GM23248 (cell line): ENCODE data around the gene RADIL. TPM values are rescaled to one million over a fixed set of nuclear protein-coding genes. Genes with fewer than 3 reads are reported as not detected.

Experiments
- DNase-seq: peaks from one replicate; pipeline ENCODE4 v3.0.0-alpha.2; 2015
- H2AFZ ChIP-seq: fragments of 200-600 bp; sonication (generic); 2 replicates; pipeline ENCODE4 v1.6.1; 2016; ENCODE audit warnings: antibody characterized with exemption
- H3F3A ChIP-seq: fragments of 200-600 bp; sonication (generic); 2 replicates; pipeline ENCODE4 v1.6.1; 2016; ENCODE audit warnings: mild to moderate bottlenecking, antibody characterized with exemption, mixed run types; ENCODE audit not compliant: insufficient read depth
- H3K27ac ChIP-seq: fragments of 200-600 bp; sonication (generic); 2 replicates; pipeline ENCODE4 v1.5.1; 2016; ENCODE audit warnings: mild to moderate bottlenecking
- H3K27me3 ChIP-seq: fragments of 200-600 bp; sonication (generic); replicated peaks from 2 replicates; pipeline ENCODE4 v1.6.1; 2016; ENCODE audit warnings: mild to moderate bottlenecking; ENCODE audit not compliant: insufficient read depth
- H3K36me3 ChIP-seq: fragments of 200-600 bp; sonication (generic); 2 replicates; pipeline ENCODE4 v1.6.1; 2016; ENCODE audit warnings: low read depth, mild to moderate bottlenecking
- H3K4me1 ChIP-seq: fragments of 200-600 bp; sonication (generic); 2 replicates; pipeline ENCODE4 v1.6.1; 2016; ENCODE audit warnings: mild to moderate bottlenecking; ENCODE audit not compliant: insufficient read depth
- H3K4me2 ChIP-seq: fragments of 200-600 bp; sonication (generic); one replicate; pipeline ENCODE4 v1.6.1; 2016; ENCODE audit warnings: mild to moderate bottlenecking; ENCODE audit not compliant: unreplicated experiment
- H3K4me3 ChIP-seq: fragments of 200-600 bp; sonication (generic); 2 replicates; pipeline ENCODE4 v1.5.1; 2016; ENCODE audit warnings: mild to moderate bottlenecking
- H3K79me2 ChIP-seq: fragments of 200-600 bp; sonication (generic); 2 replicates; pipeline ENCODE4 v1.6.1; 2016; ENCODE audit warnings: mild to moderate bottlenecking; ENCODE audit not compliant: insufficient read depth
- H3K9ac ChIP-seq: fragments of 200-600 bp; sonication (generic); 2 replicates; pipeline ENCODE4 v1.6.1; 2016; ENCODE audit warnings: mild to moderate bottlenecking
- H3K9me2 ChIP-seq: fragments of 200-600 bp; sonication (generic); 2 replicates; pipeline ENCODE4 v1.6.1; 2016; ENCODE audit warnings: mixed run types, mild to moderate bottlenecking, moderate library complexity; ENCODE audit not compliant: insufficient read depth
- H3K9me3 ChIP-seq: fragments of 200-600 bp; sonication (generic); one replicate; pipeline ENCODE4 v1.6.1; 2017; ENCODE audit warnings: low read depth
- H4K20me1 ChIP-seq: fragments of 200-600 bp; sonication (generic); 2 replicates; pipeline ENCODE4 v1.6.0; 2016; ENCODE audit not compliant: insufficient read depth
- EZH2 ChIP-seq: fragments of 200-600 bp; sonication (generic); IDR thresholded peaks from 2 replicates; pipeline ENCODE4 v1.6.1; 2018; ENCODE audit warnings: antibody characterized with exemption, mild to moderate bottlenecking; ENCODE audit not compliant: insufficient read depth, poor library complexity, severe bottlenecking
- EZH2phosphoT487 ChIP-seq: fragments of 200-600 bp; sonication (generic); IDR thresholded peaks from 2 replicates; pipeline ENCODE4 v1.6.1; 2018; ENCODE audit warnings: antibody characterized with exemption, moderate library complexity, mild to moderate bottlenecking, low read depth; ENCODE audit not compliant: insufficient read depth
- WGBS, 2 experiments: methylation state at CpG; one replicate each; pipeline ENCODE4 v1.1.6; 2015 to 2017; ENCODE audit warnings: low lambda C conversion rate in 2 of 2, low coverage in 1 of 2; ENCODE audit errors: missing lambda C conversion rate in 2 of 2; 5-methylcytosine and 5-hydroxymethylcytosine counted together
- in situ Hi-C: fragments of 300-500 bp; cut with MboI; formaldehyde crosslinking; loops from 2 replicates; pipeline ENCODE4 v1.15.0; 2020
- polyA plus RNA-seq: library from polyadenylated mRNA; unstranded; fragments of >200 nt; fragmentation: Nextera tagmentation; extraction: Ambion mirVana; gene quantifications from 2 replicates; pipeline ENCODE4 v1.2.1, GENCODE V29; 2016
- total RNA-seq: library from RNA; depleted of rRNA; stranded (reverse); fragments of >200 nt; shearing (Covaris generic); gene quantifications from 2 replicates; pipeline ENCODE4 v1.2.3, GENCODE V29; 2014

The RADIL gene
- total and polyA plus RNA-seq, 2 experiments from 2014 or later, result 0.55 to 4.3 TPM

- Histone ChIP-seq H4K20me1 (no peaks in the 10 kb centered on the region), H3K9me2 (no peaks in the 10 kb centered on the region), H3K36me3 (no peaks in the 10 kb centered on the region), H3K27me3 (no peaks in the 10 kb centered on the region), H3K27ac (no peak overlapping the region), H3F3A (no peaks in the 10 kb centered on the region), H3K4me1 (no peaks in the 10 kb centered on the region), H3K4me2 (no peak overlapping the region), H2AFZ (no peak overlapping the region), H3K9me3 (no peaks in the 10 kb centered on the region), H3K9ac (no peak overlapping the region), H3K79me2 (no peaks in the 10 kb centered on the region), H3K4me3 (no peak overlapping the region)
- 96 to 97% methylated on average over 10 to 14 of the region's 14 CpGs for WGBS, 2 experiments
- TF ChIP-seq EZH2 (no peak), EZH2phosphoT487 (no peak)
- DNase-seq, result no peak
- in situ Hi-C loops, result no loop called here
Observed at GRCh38 chr7:4815121-4815520, 68.4 kb downstream of the RADIL start.

GRCh38 chr7:4814433-4814832 is 69.1 kb downstream of the RADIL start:
- Histone ChIP-seq H3K9me3 (no peaks in the 10 kb centered on the region), H3K79me2 (no peaks in the 10 kb centered on the region), H3K4me3 (no peak overlapping the region), H3K9me2 (no peaks in the 10 kb centered on the region), H3K9ac (no peak overlapping the region), H3F3A (no peaks in the 10 kb centered on the region), H3K27ac (no peak overlapping the region), H3K4me2 (no peak overlapping the region), H3K36me3 (no peaks in the 10 kb centered on the region), H3K4me1 (no peaks in the 10 kb centered on the region), H2AFZ (no peak overlapping the region), H4K20me1 (no peaks in the 10 kb centered on the region), H3K27me3 (no peaks in the 10 kb centered on the region)
- no peak for DNase-seq
- in situ Hi-C loops, result no loop called here
- WGBS, 2 experiments, result 74 to 84% methylated on average over 10 to 14 of the region's 14 CpGs
- no peak for TF ChIP-seq EZH2
- TF ChIP-seq EZH2phosphoT487, result no peak

GRCh38 chr7:4809666-4810065 is 73.8 kb downstream of the RADIL start:
- no peak overlapping the region for H3K9ac ChIP-seq
- DNase-seq, result no peak

GRCh38 chr7:4809091-4809591 is 74.4 kb downstream of the RADIL start:
- H3K9me2 ChIP-seq, result no peaks in the 10 kb centered on the region

More at GRCh38 chr7:4809666-4810065, 73.8 kb downstream of the RADIL start:
- Histone ChIP-seq H3K36me3 (no peaks in the 10 kb centered on the region), H3K9me3 (no peaks in the 10 kb centered on the region), H4K20me1 (no peaks in the 10 kb centered on the region), H3K27ac (no peak overlapping the region), H3K9me2 (no peaks in the 10 kb centered on the region), H3K4me2 (no peak overlapping the region), H3K79me2 (no peaks in the 10 kb centered on the region), H3F3A (no peaks in the 10 kb centered on the region), H3K4me3 (no peak overlapping the region), H2AFZ (no peak overlapping the region), H3K4me1 (no peaks in the 10 kb centered on the region), H3K27me3 (no peaks in the 10 kb centered on the region)
- 91 to 93% methylated on average over 14 of the region's 14 CpGs for WGBS, 2 experiments
- no peak for TF ChIP-seq EZH2
- no peak for TF ChIP-seq EZH2phosphoT487
- in situ Hi-C loops, result no loop called here

GRCh38 chr7:4808565-4808964 is 75.0 kb downstream of the RADIL start:
- Histone ChIP-seq H3K4me3 (no peak overlapping the region), H3K27me3 (no peaks in the 10 kb centered on the region), H3K36me3 (no peaks in the 10 kb centered on the region), H3K4me2 (no peak overlapping the region), H4K20me1 (no peaks in the 10 kb centered on the region), H3K9me3 (no peaks in the 10 kb centered on the region), H3K9ac (no peak overlapping the region), H3F3A (no peaks in the 10 kb centered on the region), H3K27ac (no peak overlapping the region), H3K9me2 (no peaks in the 10 kb centered on the region), H3K4me1 (no peaks in the 10 kb centered on the region), H3K79me2 (no peaks in the 10 kb centered on the region), H2AFZ (no peak overlapping the region)
- in situ Hi-C loops, result no loop called here
- WGBS, 2 experiments, result 90 to 100% methylated on average over 7 to 37 of the region's 37 CpGs
- TF ChIP-seq EZH2 (no peak), EZH2phosphoT487 (no peak)
- DNase-seq, result no peak

More at GRCh38 chr7:4809091-4809591, 74.4 kb downstream of the RADIL start:
- Histone ChIP-seq H3K4me2 (no peak overlapping the region), H3K9me3 (no peaks in the 10 kb centered on the region), H3K27me3 (no peaks in the 10 kb centered on the region), H4K20me1 (no peaks in the 10 kb centered on the region), H3K4me1 (no peaks in the 10 kb centered on the region), H3F3A (no peaks in the 10 kb centered on the region), H3K79me2 (no peaks in the 10 kb centered on the region), H3K27ac (no peak overlapping the region), H3K36me3 (no peaks in the 10 kb centered on the region), H3K4me3 (no peak overlapping the region), H2AFZ (no peak overlapping the region), H3K9ac (no peak overlapping the region)
- no peak for DNase-seq
- in situ Hi-C loops, result no loop called here
- WGBS, 2 experiments, result 95 to 96% methylated on average over 9 to 38 of the region's 38 CpGs
- TF ChIP-seq EZH2phosphoT487 (no peak), EZH2 (no peak)
